Ishikawa (cell line): ENCODE results near the gene EIPR1.

Source experiments
- CEBPB ChIP-seq: IDR thresholded peaks from 2 replicates; pipeline ENCODE4 v1.6.1; 2012
- CREB1 ChIP-seq: IDR thresholded peaks from 2 replicates; pipeline ENCODE4 v1.6.1; 2012; ENCODE audit warnings: low read depth
- EGR1 ChIP-seq: IDR thresholded peaks from 2 replicates; pipeline ENCODE4 v1.6.1; 2012
- EP300 ChIP-seq: IDR thresholded peaks from 2 replicates; pipeline ENCODE4 v1.6.1; 2012; ENCODE audit warnings: borderline replicate concordance
- FOXM1 ChIP-seq: IDR thresholded peaks from 2 replicates; pipeline ENCODE4 v1.6.1; 2012; ENCODE audit warnings: low read depth, borderline replicate concordance
- MAX ChIP-seq: IDR thresholded peaks from 2 replicates; pipeline ENCODE4 v1.6.1; 2012
- NFIC ChIP-seq: IDR thresholded peaks from 2 replicates; pipeline ENCODE4 v1.6.1; 2012
- RAD21 ChIP-seq: IDR thresholded peaks from 2 replicates; pipeline ENCODE4 v1.6.1; 2012; ENCODE audit warnings: low read depth
- REST ChIP-seq: IDR thresholded peaks from 2 replicates; pipeline ENCODE4 v1.6.1; 2012; ENCODE audit warnings: low read depth, mild to moderate bottlenecking
- TAF1 ChIP-seq: IDR thresholded peaks from 2 replicates; pipeline ENCODE4 v1.6.1; 2012; ENCODE audit warnings: low read depth, mild to moderate bottlenecking
- TCF12 ChIP-seq: IDR thresholded peaks from 2 replicates; pipeline ENCODE4 v1.6.1; 2012; ENCODE audit warnings: low read depth
- TEAD4 ChIP-seq: IDR thresholded peaks from 2 replicates; pipeline ENCODE4 v1.6.1; 2012
- USF1 ChIP-seq: IDR thresholded peaks from 2 replicates; pipeline ENCODE4 v1.6.1; 2012
- YY1 ChIP-seq: IDR thresholded peaks from 2 replicates; pipeline ENCODE4 v1.6.1; 2012; ENCODE audit warnings: low read depth
- ZBTB7A ChIP-seq: IDR thresholded peaks from 2 replicates; pipeline ENCODE4 v1.6.1; 2012; ENCODE audit warnings: low read depth

Gene EIPR1

GRCh38 chr2:3210257-3210656 is 167.4 kb downstream of the EIPR1 start:
- TF ChIP-seq TEAD4 (no peak), USF1 (no peak), ZBTB7A (no peak), TCF12 (no peak), FOXM1 (no peak), RAD21 (no peak), YY1 (no peak), CREB1 (no peak), EGR1 (no peak), NFIC (no peak), CEBPB (no peak), REST (no peak), TAF1 (no peak), EP300 (no peak), MAX (no peak)

- TF ChIP-seq CEBPB, result no peak
- no peak for TF ChIP-seq REST
- no peak for TF ChIP-seq CREB1
- no peak for TF ChIP-seq MAX
- TF ChIP-seq USF1, result no peak
- TF ChIP-seq FOXM1, result no peak
- TF ChIP-seq ZBTB7A, result no peak
- TF ChIP-seq EP300, result no peak
- no peak for TF ChIP-seq EGR1
- no peak for TF ChIP-seq NFIC
- no peak for TF ChIP-seq RAD21
- TF ChIP-seq TCF12, result no peak
- no peak for TF ChIP-seq YY1
- TF ChIP-seq TAF1, result no peak
- TF ChIP-seq TEAD4, result no peak
Measured at GRCh38 chr2:3209258-3209657, 168.4 kb downstream of the EIPR1 start.

GRCh38 chr2:3208591-3208990 is 169.0 kb downstream of the EIPR1 start:
- no peak for TF ChIP-seq RAD21
- TF ChIP-seq TEAD4, result no peak
- TF ChIP-seq MAX, result no peak
- no peak for TF ChIP-seq NFIC
- no peak for TF ChIP-seq EGR1
- TF ChIP-seq EP300, result no peak
- TF ChIP-seq YY1, result no peak
- no peak for TF ChIP-seq TCF12
- TF ChIP-seq ZBTB7A, result no peak
- TF ChIP-seq CREB1, result no peak

- TF ChIP-seq YY1 (no peak), CEBPB (no peak), NFIC (no peak), TEAD4 (no peak)
Measured at GRCh38 chr2:3208179-3208578, 169.4 kb downstream of the EIPR1 start.

GRCh38 chr2:3207091-3207491 is 170.5 kb downstream of the EIPR1 start:
- TF ChIP-seq YY1 (no peak), ZBTB7A (no peak), EGR1 (no peak), USF1 (no peak), CEBPB (no peak), TCF12 (no peak), EP300 (no peak)
